HL-60 (cell line): ENCODE measurements around the gene ACACA.

Source experiments
- GABPA ChIP-seq: IDR thresholded peaks from 2 replicates; pipeline ENCODE4 v1.6.1; 2012; ENCODE audit warnings: low read depth
- SPI1 ChIP-seq: IDR thresholded peaks from 2 replicates; pipeline ENCODE4 v1.6.1; 2012; ENCODE audit warnings: low read depth, mild to moderate bottlenecking, borderline replicate concordance
- TF ChIP-seq, protein P1 (sequence below): IDR thresholded peaks from one replicate; pipeline ENCODE4 v1.5.1; 2011; ENCODE audit warnings: low read length, control low read depth, inconsistent platforms; ENCODE audit not compliant: insufficient read depth

DNA sequence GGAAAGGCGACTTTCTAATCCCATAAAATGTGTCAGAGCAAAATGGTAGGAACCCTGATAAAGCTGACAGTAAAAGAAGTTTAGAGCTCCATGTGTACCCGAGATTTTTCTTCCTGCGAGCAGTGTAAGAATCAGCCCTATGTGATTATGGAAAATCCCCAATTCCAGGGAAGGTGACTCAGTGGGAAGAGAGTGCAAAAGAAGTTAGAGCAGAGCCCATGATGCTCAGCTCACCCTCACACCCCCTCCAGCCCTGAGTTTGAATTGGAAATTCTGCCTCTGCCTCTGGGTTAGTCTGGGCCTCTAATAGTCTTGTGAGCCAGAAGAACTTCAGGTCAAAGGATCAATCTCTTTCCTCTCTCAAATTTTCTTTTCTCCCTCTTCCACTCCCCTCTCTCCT is 18.4 kb downstream of the ACACA start:
- TF ChIP-seq, protein P1, sequence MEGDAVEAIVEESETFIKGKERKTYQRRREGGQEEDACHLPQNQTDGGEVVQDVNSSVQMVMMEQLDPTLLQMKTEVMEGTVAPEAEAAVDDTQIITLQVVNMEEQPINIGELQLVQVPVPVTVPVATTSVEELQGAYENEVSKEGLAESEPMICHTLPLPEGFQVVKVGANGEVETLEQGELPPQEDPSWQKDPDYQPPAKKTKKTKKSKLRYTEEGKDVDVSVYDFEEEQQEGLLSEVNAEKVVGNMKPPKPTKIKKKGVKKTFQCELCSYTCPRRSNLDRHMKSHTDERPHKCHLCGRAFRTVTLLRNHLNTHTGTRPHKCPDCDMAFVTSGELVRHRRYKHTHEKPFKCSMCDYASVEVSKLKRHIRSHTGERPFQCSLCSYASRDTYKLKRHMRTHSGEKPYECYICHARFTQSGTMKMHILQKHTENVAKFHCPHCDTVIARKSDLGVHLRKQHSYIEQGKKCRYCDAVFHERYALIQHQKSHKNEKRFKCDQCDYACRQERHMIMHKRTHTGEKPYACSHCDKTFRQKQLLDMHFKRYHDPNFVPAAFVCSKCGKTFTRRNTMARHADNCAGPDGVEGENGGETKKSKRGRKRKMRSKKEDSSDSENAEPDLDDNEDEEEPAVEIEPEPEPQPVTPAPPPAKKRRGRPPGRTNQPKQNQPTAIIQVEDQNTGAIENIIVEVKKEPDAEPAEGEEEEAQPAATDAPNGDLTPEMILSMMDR = no peak
- TF ChIP-seq SPI1 (no peak), GABPA (no peak)
